ENCODE data around the gene TSPOAP1.
A peak's percentile ranks its signal among the peaks of the same experiment; 100 is the strongest.

The TSPOAP1 gene

DNA sequence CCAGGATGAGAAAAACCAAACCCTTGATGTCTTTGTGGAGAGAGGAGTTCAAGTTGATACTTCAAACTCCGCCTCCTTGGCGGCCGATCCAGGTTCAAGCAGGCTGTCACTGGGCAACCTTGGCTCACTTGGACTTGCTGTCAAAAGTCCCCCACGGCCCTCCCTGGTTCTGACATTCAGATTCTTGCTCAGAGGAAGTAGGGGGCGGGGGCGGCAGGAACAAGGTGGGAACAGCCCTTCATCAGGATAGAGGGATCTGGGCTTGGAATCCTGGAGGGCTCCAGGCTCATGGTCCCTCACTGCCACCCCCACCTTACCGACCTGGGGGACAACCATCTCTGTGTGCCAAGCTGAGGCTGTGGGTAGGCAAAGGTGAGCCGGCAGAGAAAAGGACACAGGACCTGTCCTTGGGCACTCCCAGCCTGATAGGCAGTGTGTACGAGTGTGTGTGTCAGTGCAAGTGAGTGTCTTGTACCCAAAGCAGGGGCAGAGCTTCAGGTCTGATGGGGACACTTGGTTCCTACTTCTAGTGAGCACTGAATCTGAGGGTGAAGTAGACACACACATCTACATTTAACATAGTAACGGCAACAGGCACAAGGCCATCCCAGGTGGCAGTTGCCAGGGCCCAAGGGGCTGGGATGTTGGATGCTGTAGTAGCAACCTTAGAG lies 6.6 kb upstream of the TSPOAP1 start:
- Histone ChIP-seq H3K4me3 (no peak overlapping the region), H3K27ac (no peak overlapping the region), H3K9me3 (no peaks in the 10 kb centered on the region), H3K4me1 (peaks cover 0 to 19% (median 11%) of the 10 kb centered on the region in 4 donors), H3K27me3 (peaks cover 0 to 38% of the 10 kb centered on the region in 2 donors), H3K36me3 (no peaks in the 10 kb centered on the region)
- no peak for DNase-seq
- intact Hi-C loops (cut with DNase I; ENCODE audit: low total_unique reads), result no loop called here
- TF ChIP-seq, protein P1, sequence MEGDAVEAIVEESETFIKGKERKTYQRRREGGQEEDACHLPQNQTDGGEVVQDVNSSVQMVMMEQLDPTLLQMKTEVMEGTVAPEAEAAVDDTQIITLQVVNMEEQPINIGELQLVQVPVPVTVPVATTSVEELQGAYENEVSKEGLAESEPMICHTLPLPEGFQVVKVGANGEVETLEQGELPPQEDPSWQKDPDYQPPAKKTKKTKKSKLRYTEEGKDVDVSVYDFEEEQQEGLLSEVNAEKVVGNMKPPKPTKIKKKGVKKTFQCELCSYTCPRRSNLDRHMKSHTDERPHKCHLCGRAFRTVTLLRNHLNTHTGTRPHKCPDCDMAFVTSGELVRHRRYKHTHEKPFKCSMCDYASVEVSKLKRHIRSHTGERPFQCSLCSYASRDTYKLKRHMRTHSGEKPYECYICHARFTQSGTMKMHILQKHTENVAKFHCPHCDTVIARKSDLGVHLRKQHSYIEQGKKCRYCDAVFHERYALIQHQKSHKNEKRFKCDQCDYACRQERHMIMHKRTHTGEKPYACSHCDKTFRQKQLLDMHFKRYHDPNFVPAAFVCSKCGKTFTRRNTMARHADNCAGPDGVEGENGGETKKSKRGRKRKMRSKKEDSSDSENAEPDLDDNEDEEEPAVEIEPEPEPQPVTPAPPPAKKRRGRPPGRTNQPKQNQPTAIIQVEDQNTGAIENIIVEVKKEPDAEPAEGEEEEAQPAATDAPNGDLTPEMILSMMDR (IDR thresholded peaks at IDR 0.05), result no peak

DNA sequence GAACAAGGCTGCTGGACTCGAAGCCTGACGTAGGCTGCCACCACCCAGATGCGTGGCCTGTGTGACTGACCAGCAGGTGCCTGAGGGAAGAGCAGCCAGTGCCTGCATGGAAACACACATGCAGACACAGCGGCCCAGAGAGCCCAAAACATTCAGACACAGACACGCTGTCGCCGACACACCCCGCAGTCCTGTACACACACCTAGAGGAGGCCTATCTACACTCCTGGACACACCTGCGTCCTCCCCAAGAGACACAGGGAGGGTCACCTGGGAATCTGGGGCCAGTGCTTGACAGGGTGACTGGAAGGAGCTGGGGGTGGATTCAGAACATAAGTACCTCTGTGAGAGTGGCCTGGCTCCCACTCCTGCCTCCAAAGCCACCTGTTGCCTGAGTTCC lies 6.1 kb upstream of the TSPOAP1 start:
- peaks cover 0 to 38% of the 10 kb centered on the region in 2 donors for H3K27me3 ChIP-seq
- H3K36me3 ChIP-seq, result no peaks in the 10 kb centered on the region
- no peak overlapping the region for H3K27ac ChIP-seq
- TF ChIP-seq, protein P1 (IDR thresholded peaks at IDR 0.05), result no peak
- H3K4me3 ChIP-seq, result no peak overlapping the region
- DNase-seq, result no peak
- H3K9me3 ChIP-seq, result no peaks in the 10 kb centered on the region
- intact Hi-C loops (cut with DNase I; ENCODE audit: low total_unique reads), result no loop called here
- H3K4me1 ChIP-seq, result peaks cover 0 to 19% (median 11%) of the 10 kb centered on the region in 4 donors

DNA sequence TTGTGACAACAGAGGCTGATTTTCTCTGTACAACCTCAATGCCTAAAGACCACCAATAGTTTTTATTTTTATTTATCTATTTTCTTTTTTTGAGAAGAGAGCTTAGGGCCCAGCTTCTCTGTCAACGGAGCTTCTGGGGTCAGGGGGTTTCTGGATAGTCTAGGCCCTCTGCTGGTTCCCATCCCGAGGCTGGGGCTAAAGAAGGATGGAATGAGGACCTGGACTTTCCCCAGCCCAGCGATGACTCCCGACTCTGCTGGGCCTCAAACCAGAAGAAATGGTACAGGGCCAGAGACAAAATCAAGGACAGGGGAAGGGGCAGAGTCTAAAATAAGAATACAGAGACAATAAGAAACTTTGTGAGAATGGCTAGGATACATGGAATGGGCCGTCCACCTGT lies 5.7 kb upstream of the TSPOAP1 start:
- H3K4me3 ChIP-seq, result no peak overlapping the region
- H3K27ac ChIP-seq, result no peak overlapping the region
- H3K9me3 ChIP-seq, result no peaks in the 10 kb centered on the region
- intact Hi-C loops (cut with DNase I; ENCODE audit: low total_unique reads), result no loop called here
- H3K4me1 ChIP-seq, result peaks cover 0 to 19% (median 11%) of the 10 kb centered on the region in 4 donors
- no peak for DNase-seq
- H3K36me3 ChIP-seq, result no peaks in the 10 kb centered on the region
- TF ChIP-seq, protein P1 (IDR thresholded peaks at IDR 0.05), result no peak
- peaks cover 0 to 41% of the 10 kb centered on the region in 2 donors for H3K27me3 ChIP-seq

DNA sequence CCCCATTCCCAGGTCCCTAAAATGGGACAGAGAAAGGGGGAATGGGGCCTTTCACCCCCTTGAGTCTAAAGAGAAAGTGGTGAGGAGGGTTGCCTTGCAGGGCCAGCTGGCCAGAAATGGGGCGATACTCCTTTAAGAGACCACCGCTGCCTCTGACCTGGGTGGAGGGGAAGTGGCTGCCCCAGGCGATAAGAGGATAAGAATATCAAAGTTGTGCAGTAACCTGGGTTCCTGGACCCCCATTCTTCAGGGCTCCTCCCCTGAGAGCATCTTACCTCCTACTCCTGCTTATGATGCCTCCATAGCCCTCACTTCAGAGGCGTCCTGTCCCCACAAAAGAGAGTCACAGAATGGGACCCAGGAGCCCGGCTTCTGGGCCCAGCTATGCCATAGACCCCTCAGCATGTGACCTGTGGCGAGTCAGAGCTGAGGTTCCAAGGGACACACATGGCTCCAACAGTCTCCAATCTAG lies 5.2 kb upstream of the TSPOAP1 start:
- H3K4me3 ChIP-seq, result no peak overlapping the region

DNA sequence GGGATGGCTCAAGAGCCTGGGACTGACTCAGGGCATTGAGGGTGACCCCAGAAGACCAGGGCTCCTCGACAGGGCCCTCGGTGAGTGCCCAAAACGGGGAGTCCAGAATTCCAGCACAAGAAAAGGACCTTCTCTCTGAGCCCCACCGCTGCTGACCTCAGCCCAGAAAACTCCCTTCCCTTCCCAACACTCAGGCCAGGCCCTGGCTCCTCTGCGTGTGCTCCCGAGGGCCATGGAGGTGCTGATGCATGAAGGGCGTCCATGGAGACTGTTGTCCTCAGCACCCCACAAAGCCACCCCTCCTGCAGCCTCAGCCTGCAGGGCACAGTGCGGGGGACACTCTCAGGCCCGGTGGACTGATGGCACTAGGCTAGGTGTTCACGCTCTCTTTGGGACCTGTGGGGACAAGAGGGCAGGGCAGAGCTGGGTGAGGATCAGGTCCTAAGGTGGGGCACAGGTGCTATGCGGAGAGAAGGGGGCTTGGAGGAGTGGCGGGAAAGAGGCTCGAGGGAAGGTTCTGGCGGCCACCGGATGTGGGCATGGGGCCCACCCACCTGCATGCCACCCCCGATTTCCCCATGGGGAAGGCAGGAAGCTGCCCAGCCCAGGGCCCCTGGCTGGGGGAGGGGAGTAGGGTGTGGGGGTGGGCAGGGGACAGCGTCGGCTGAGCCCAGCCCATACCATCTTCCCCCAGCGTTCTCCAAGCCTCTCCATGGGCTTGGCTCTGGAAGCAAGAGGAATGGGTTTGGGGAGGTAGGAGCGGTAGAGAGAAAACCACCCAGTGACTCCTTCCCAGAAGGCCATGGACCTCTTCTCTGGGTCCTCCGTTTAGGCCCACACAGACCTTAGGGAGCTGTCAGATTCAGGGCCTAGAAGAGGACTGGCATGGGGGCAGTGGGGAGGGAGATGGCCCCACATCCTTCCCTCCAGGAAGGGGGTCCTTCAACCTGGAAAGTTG lies 4.5 kb upstream of the TSPOAP1 start:
- no peaks in the 10 kb centered on the region for H3K9me3 ChIP-seq
- H3K27ac ChIP-seq, result no peak overlapping the region
- H3K36me3 ChIP-seq, result no peaks in the 10 kb centered on the region
- intact Hi-C loops (cut with DNase I; ENCODE audit: low total_unique reads), result no loop called here
- H3K27me3 ChIP-seq, result peaks cover 0 to 44% of the 10 kb centered on the region in 2 donors
- no peak for DNase-seq
- TF ChIP-seq, protein P1 (IDR thresholded peaks at IDR 0.05), result no peak
- H3K4me3 ChIP-seq, result peak overlapping the region; percentile 38 to 42
- peaks cover 0 to 15% (median 8%) of the 10 kb centered on the region in 4 donors for H3K4me1 ChIP-seq

More for the DNA sequence above, 5.2 kb upstream of the TSPOAP1 start:
- Histone ChIP-seq H3K9me3 (no peaks in the 10 kb centered on the region), H3K36me3 (no peaks in the 10 kb centered on the region), H3K27ac (no peak overlapping the region), H3K27me3 (peaks cover 0 to 45% of the 10 kb centered on the region in 2 donors), H3K4me1 (peaks cover 0 to 19% (median 11%) of the 10 kb centered on the region in 4 donors)
- DNase-seq, result no peak
- TF ChIP-seq, protein P1 (IDR thresholded peaks at IDR 0.05), result no peak
- intact Hi-C loops (cut with DNase I; ENCODE audit: low total_unique reads), result no loop called here
